Mucosa of gallbladder (tissue), 1 donor: ENCODE data around the gene ARHGAP10. TPM values are rescaled to one million over a fixed set of nuclear protein-coding genes. Genes with fewer than 3 reads are reported as not detected.
"Not testable (repeated sequence)": the region's sequence is repeated elsewhere in the genome, so short reads cannot be mapped to it uniquely, and the experiment has no call there.

Experiments
- DNase-seq: peaks from one replicate; pipeline ENCODE4 v3.0.0-alpha.2; 2020; ENCODE audit warnings: low spot score
- total RNA-seq: library from RNA; stranded (reverse); gene quantifications from one replicate; pipeline ENCODE4 v1.2.1, GENCODE V29; 2021
- donor health status: DM: no; HTN: no; CAD: no.

ARHGAP10 gene
- total RNA-seq, 1 donor from 2014 or later, result 52.2 TPM

GRCh38 chr4:147847751-147848590 is 116.1 kb downstream of the ARHGAP10 start:
- DNase-seq, result no peak

- DNase-seq, result no peak
These were observed 116.7 kb downstream of the ARHGAP10 start for GRCh38 chr4:147848634-147849033.

- DNase-seq, result no peak
These were observed 119.2 kb downstream of the ARHGAP10 start for GRCh38 chr4:147851135-147851534.

- no peak for DNase-seq
These were observed 121.8 kb downstream of the ARHGAP10 start for GRCh38 chr4:147853706-147854105.

GRCh38 chr4:147854154-147854553 is 122.3 kb downstream of the ARHGAP10 start:
- DNase-seq, result no peak

- DNase-seq, result no peak
These were observed 123.7 kb downstream of the ARHGAP10 start for GRCh38 chr4:147855571-147856009.

GRCh38 chr4:147860960-147861359 is 129.1 kb downstream of the ARHGAP10 start:
- DNase-seq, result peak; percentile 28

- DNase-seq, result no peak
These were observed 130.3 kb downstream of the ARHGAP10 start for GRCh38 chr4:147862043-147862692.

GRCh38 chr4:147863111-147863747 is 131.3 kb downstream of the ARHGAP10 start:
- DNase-seq, result no peak

GRCh38 chr4:147863808-147864472 is 132.1 kb downstream of the ARHGAP10 start:
- DNase-seq, result no peak

GRCh38 chr4:147864607-147865006 is 132.7 kb downstream of the ARHGAP10 start:
- no peak for DNase-seq

GRCh38 chr4:147865926-147866325 is 134.0 kb downstream of the ARHGAP10 start:
- DNase-seq, result no peak

- peak; percentile 94 for DNase-seq
These were observed 134.8 kb downstream of the ARHGAP10 start for GRCh38 chr4:147866532-147867271.

GRCh38 chr4:147874109-147874508 is 142.2 kb downstream of the ARHGAP10 start:
- DNase-seq, result no peak

- DNase-seq, result no peak
These were observed 145.5 kb downstream of the ARHGAP10 start for GRCh38 chr4:147877308-147877771.

- no peak for DNase-seq
These were observed 147.8 kb downstream of the ARHGAP10 start for GRCh38 chr4:147879676-147880075.

GRCh38 chr4:147880511-147880910 is 148.6 kb downstream of the ARHGAP10 start:
- DNase-seq, result no peak

- DNase-seq, result no peak
These were observed 152.6 kb downstream of the ARHGAP10 start for GRCh38 chr4:147884536-147884935.

GRCh38 chr4:147885216-147885615 is 153.3 kb downstream of the ARHGAP10 start:
- DNase-seq, result not testable (repeated sequence)

- DNase-seq, result no peak
These were observed 159.7 kb downstream of the ARHGAP10 start for GRCh38 chr4:147891476-147892115.

- no peak for DNase-seq
These were observed 167.6 kb downstream of the ARHGAP10 start for GRCh38 chr4:147899512-147899911.
